NT2/D1 (cell line): ENCODE measurements around the gene TMEM208.

Experiments used
- DNase-seq: peaks from one replicate; pipeline ENCODE4 v3.0.0-alpha.2; 2011; ENCODE audit warnings: low read depth, low spot score
- H3K27me3 ChIP-seq: 2 replicates; pipeline ENCODE4 v1.6.0; 2011; ENCODE audit warnings: mild to moderate bottlenecking; ENCODE audit not compliant: insufficient read length, insufficient read depth
- H3K36me3 ChIP-seq: 2 replicates; pipeline ENCODE4 v1.6.1; 2011; ENCODE audit warnings: mild to moderate bottlenecking, low read length, mixed read lengths; ENCODE audit not compliant: insufficient read depth, insufficient read length
- H3K4me1 ChIP-seq: 2 replicates; pipeline ENCODE4 v1.5.1; 2011; ENCODE audit not compliant: insufficient read depth, insufficient read length
- H3K4me3 ChIP-seq: 2 replicates; pipeline ENCODE4 v1.5.1; 2011; ENCODE audit warnings: low read depth; ENCODE audit not compliant: insufficient read length
- H3K9ac ChIP-seq: 2 replicates; pipeline ENCODE4 v1.6.0; 2011; ENCODE audit warnings: low read depth; ENCODE audit not compliant: insufficient read length
- H3K9me3 ChIP-seq: 2 replicates; pipeline ENCODE4 v1.5.1; 2011; ENCODE audit warnings: mild to moderate bottlenecking, low read length; ENCODE audit not compliant: insufficient read depth
- SUZ12 ChIP-seq: IDR thresholded peaks from 2 replicates; pipeline ENCODE4 v1.6.1; 2011; ENCODE audit not compliant: insufficient read length, insufficient read depth; ENCODE audit errors: extremely low read depth
- YY1 ChIP-seq: IDR thresholded peaks from 2 replicates; pipeline ENCODE4 v1.6.1; 2011; ENCODE audit not compliant: insufficient read length, insufficient read depth
- ZNF274 ChIP-seq: IDR thresholded peaks from 2 replicates; pipeline ENCODE4 v1.6.1; 2011; ENCODE audit warnings: mild to moderate bottlenecking, low read depth, low read length

TMEM208 gene

DNA sequence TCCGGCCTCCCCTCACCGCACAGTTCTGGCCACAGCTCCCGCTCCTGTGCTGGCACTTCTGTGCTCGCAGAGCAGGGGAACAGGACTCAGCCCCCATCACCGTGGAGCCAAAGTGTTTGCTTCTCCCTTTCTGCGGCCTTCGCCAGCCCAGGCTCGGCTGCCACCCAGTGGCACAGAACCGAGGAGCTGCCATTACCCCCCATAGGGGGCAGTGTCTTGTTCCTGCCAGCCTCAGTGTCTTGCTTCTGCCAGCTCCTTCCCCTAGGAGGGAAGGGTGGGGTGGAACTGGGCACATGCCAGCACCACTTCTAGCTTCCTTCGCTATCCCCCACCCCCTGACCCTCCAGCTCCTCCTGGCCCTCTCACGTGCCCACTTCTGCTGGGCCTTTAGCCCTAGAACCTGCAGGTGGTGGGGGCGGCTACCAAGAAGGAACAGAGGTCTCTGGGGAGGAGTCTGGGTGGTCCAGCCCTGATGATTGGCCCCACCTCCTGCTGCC lies 28.6 kb upstream of the TMEM208 start:
- Histone ChIP-seq H3K27me3 (no peaks in the 10 kb centered on the region), H3K36me3 (peaks cover 94% of the 10 kb centered on the region), H3K4me3 (no peak overlapping the region), H3K9ac (no peak overlapping the region), H3K9me3 (no peaks in the 10 kb centered on the region), H3K4me1 (peaks cover under 1% of the 10 kb centered on the region)
- DNase-seq, result no peak
- TF ChIP-seq YY1 (no peak), SUZ12 (no peak), ZNF274 (no peak)

DNA sequence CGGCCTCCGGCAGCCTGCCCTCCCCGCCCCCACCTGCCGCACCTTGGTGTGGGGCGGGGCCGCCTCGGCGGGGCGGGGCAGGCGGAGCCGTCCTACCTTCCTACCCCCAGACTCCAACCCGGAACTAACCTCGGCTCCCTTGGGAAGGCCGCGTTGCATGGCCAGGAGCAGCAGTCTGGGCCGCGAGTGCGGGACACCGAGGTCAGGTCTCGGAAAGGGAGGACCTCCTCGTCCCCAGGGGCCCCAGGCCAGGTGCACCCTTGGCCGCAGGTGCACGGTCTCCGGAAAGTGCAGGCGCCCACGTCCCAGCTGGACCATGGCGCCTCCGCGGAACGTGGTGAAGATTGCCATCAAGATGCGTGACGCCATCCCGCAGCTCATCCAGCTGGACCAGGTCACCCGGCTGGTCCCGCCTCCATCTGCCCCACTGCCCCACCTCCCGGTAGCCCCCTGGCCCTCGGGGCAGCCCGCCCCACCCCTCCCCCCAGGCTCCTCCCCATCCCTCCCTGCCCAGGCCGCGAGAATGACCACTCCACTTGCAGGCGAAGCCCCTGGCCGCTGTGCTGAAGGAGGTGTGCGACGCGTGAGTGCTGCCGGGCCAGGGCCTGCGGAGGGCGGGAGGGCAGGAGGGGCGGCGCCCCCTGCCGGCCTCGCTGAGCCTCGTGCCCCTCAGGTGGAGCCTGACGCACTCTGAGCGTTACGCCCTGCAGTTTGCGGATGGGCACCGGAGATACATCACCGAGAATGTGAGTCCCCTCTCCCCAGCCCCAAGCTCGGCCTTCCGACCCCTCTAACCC lies 27.7 kb upstream of the TMEM208 start, which contains the start of gene ELMO3:
Gene ELMO3, plus strand, starts transcription at position 121 of the 797 bp plus-strand sequence. Its CDS starts 196 bp downstream, at position 317.
- Histone ChIP-seq H3K4me3 (no peak within 1 kb of the TSS), H3K9ac (peak within 1 kb of the TSS; percentile 32), H3K27me3 (no peaks in the 10 kb centered on the region), H3K36me3 (peaks cover 94% of the 10 kb centered on the region), H3K4me1 (no peaks in the 10 kb centered on the region), H3K9me3 (no peaks in the 10 kb centered on the region)
- DNase-seq, result no peak
- TF ChIP-seq SUZ12 (no peak), YY1 (no peak), ZNF274 (no peak)

DNA sequence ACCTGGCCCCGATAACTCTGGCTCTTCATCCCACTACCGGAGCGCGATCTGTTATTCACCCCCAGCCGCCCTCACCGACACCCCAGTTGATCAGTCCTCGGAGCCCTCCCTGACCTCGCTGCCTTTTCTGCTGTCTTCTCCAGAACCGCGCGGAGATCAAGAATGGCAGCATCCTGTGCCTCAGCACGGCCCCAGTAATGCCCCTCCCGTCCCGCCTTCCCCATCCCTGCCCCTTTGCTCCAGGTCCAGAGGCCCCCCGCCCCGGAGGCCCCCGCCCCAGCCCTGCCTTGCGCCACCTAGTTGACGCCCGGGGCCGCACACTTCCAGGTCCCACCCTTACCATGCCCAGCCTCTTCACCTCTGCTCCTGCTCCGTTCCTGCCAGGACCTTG lies 27.1 kb upstream of the TMEM208 start:
- Histone ChIP-seq H3K4me1 (no peaks in the 10 kb centered on the region), H3K9me3 (no peaks in the 10 kb centered on the region), H3K9ac (no peak overlapping the region), H3K36me3 (peaks cover 92% of the 10 kb centered on the region), H3K27me3 (no peaks in the 10 kb centered on the region), H3K4me3 (no peak overlapping the region)
- DNase-seq, result no peak
- TF ChIP-seq SUZ12, result no peak
- TF ChIP-seq ZNF274, result no peak
- TF ChIP-seq YY1, result no peak

GRCh38 chr16:67200491-67200890 lies 26.4 kb upstream of the TMEM208 start:
- TF ChIP-seq ZNF274 (no peak), SUZ12 (no peak), YY1 (no peak)
- Histone ChIP-seq H3K9ac (no peak overlapping the region), H3K4me1 (no peaks in the 10 kb centered on the region), H3K36me3 (peaks cover 86% of the 10 kb centered on the region), H3K4me3 (no peak overlapping the region), H3K27me3 (no peaks in the 10 kb centered on the region), H3K9me3 (no peaks in the 10 kb centered on the region)
- DNase-seq, result no peak

GRCh38 chr16:67201411-67202345 lies 25.3 kb upstream of the TMEM208 start:
- TF ChIP-seq ZNF274 (no peak), YY1 (no peak), SUZ12 (no peak)
- no peaks in the 10 kb centered on the region for H3K9me3 ChIP-seq
- H3K27me3 ChIP-seq, result no peaks in the 10 kb centered on the region
- no peak overlapping the region for H3K9ac ChIP-seq
- peaks cover 5% of the 10 kb centered on the region for H3K4me1 ChIP-seq
- H3K36me3 ChIP-seq, result peaks cover 81% of the 10 kb centered on the region
- H3K4me3 ChIP-seq, result no peak overlapping the region
- DNase-seq, result no peak

DNA sequence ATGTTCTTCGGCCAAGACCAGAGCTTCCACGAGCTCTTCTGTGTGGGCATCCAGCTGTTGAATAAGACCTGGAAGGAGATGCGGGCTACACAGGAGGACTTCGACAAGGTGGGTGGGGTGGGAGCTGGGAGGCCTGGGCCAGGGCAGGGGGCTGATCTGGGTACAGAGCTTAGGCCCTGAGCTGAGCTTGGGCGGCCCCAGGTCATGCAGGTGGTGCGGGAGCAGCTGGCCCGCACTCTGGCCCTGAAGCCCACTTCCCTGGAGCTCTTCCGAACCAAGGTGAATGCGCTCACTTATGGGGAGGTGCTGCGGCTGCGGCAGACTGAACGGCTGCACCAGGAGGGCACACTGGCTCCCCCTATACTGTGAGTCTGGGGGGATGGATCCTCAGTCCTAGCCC lies 24.5 kb upstream of the TMEM208 start:
- Histone ChIP-seq H3K36me3 (peaks cover 73% of the 10 kb centered on the region), H3K4me3 (no peak overlapping the region), H3K27me3 (no peaks in the 10 kb centered on the region), H3K9me3 (no peaks in the 10 kb centered on the region), H3K9ac (no peak overlapping the region), H3K4me1 (peaks cover 11% of the 10 kb centered on the region)
- DNase-seq, result no peak
- TF ChIP-seq ZNF274 (no peak), SUZ12 (no peak), YY1 (no peak)
